Activated naive CD4-positive, alpha-beta T cell treated with anti-CD3 and anti-CD28 coated beads, Interleukin-2, amount 50 U/mL, for 16 hours (primary cell): Measurements from ENCODE around the gene VRK2.
"Not testable (repeated sequence)": the region's sequence is repeated elsewhere in the genome, so short reads cannot be mapped to it uniquely, and the experiment has no call there.

Experiments used
- DNase-seq: peaks from one replicate; pipeline ENCODE4 v3.0.0-alpha.2; 2020

Gene VRK2

DNA sequence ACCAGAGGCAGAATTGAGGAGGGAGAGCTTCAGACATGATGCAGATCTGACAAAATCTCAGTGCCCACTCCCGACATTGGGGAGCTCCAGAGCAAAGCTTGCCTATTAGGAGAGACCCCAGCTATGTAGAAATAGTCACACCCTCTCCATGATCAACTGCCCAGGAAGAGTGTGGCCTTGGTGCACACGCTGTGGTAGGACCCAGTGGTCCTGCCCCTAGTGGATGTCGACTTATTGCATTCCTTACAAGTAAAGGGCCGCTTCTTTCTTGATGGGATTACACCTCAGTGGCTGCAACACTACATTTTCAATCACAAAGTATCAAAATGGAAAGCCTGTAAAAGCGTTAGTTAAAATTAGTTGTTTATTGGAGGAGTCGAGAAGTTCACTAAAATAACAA lies 64.2 kb downstream of the VRK2 start:
- DNase-seq = no peak

DNA sequence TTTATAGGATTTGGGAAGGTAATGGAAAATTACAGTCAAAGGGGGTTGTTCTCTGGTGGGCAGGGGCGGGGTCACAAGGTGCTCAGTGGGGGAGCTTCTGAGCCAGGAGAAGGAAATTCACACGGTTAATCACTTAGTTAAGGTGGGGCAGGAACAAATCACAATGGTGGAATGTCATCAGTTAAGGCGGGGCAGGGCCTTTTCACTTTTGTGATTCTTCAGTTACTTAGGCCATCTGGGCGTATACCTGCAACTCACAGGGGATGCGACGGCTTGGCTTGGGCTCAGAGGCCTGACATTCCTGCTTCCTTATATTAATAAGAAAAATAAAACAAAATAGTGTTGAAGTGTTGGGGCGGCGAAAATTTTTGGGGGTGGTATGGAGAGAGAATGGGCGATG lies 67.0 kb downstream of the VRK2 start:
- DNase-seq = not testable (repeated sequence)

- DNase-seq = no peak
Measured at GRCh38 chr2:58120626-58121229, 74.1 kb downstream of the VRK2 start.

- DNase-seq = no peak
Measured at GRCh38 chr2:58122040-58122439, 75.4 kb downstream of the VRK2 start.

DNA sequence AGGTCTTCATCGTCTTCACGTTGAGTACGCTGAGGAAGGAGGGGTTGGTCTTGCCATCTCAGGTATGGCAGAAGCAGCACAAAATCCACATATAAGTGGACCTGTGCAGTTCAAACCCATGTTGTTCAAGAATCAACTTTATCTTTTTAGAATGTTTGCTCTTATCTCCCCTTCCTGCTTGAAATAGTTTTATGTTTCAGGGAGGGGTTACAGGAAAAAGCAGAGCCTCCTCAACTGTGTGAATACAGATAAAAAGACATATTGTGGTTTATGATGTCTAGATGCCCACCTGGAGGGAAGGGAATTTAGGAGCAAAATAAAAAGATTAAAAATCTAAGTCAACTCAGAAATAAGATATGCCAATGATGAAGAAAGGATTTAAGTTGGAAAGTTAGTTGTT lies 75.9 kb downstream of the VRK2 start:
- no peak for DNase-seq

DNA sequence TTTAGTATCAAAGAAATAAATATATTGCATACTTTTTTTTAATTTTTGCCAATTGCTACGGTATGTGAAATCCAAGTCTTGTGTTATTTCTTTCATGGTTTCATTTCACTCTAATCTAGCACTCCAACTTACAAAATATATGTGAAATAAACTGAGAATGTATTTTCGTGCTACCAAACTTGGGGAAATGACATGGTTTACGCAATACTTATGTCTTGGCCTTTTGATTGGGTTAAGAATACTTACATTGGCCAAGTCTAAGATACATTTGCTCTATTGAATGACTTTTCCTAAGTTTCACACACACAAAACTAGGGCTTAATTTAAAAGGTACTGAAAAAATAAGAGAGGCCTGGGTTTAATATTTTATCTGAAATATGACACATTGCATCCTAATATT lies 80.5 kb downstream of the VRK2 start:
- DNase-seq = no peak

- no peak for DNase-seq
Measured at GRCh38 chr2:58130238-58130637, 83.6 kb downstream of the VRK2 start.

DNA sequence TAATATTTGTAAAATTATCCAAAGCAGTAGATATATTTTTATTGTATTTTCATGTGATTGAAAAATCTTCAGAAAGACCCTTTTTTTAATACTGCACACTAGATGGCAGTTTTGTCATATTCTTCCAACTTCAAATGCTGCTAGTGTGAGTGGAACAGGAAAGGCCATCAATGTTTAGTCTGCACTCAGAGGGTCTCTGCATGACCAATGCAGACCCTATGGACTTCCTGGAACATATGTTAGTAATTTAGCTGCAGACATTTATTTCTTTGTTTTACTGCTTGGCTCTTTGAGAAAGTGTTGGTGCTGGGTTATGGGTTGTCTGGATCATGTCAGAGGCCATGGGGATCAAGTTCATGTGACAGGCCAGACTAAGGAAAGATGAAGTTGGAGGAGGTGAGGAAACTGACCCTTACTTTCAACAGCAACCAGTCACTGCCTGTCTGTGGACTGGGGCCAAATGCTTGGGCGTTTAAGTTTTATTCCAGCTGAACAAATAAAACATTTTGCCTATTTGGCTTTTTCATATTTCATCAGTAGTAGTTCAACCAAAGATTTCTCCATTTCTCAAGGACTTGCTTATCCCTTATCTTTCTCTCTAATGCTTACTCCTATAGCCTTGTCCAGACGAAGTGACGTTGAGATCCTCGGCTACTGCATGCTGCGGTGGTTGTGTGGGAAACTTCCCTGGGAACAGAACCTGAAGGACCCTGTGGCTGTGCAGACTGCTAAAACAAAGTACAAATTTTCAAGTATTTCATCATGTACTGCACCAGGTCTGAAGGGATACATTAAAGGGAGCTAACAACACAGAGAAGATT lies 84.8 kb downstream of the VRK2 start:
- DNase-seq = no peak

DNA sequence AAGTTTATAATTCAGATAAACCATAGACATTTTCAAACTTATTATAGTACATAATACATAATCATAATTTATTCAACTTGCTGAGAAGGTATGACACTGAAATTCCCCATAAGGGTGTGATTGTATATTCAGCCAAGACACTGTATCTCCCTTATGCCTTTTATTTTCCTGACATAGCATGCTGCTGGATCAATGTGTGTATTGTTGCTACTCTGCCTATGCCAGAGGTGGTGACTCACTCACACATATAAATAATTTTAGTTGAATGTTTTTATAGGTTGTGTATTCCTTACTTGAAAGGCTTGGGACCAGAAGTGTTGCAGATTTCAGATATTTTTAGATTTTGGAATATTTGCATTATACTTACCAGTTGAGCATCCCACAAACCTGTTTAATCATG lies 86.8 kb downstream of the VRK2 start:
- DNase-seq = no peak

GRCh38 chr2:58135861-58136260 lies 89.3 kb downstream of the VRK2 start:
- no peak for DNase-seq

DNA sequence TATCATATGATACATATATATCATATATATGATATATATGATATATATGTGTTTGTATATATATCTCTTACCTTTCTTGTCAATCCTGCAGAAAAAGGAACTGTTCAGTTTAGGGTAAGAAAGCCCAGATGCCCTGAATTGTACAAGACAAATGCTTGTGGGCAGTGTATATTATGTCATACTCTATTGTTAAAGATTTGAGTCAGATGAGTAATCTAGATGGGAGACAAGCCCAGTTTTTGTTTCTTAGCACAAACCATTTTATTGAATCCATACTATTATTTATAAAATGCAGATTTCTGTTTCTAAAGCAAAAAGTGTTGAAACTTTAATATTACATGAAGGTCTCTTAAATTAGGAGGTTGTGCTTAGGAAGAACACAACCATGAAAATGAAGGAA lies 90.6 kb downstream of the VRK2 start:
- DNase-seq = no peak

GRCh38 chr2:58137856-58138255 lies 91.2 kb downstream of the VRK2 start:
- DNase-seq = no peak

DNA sequence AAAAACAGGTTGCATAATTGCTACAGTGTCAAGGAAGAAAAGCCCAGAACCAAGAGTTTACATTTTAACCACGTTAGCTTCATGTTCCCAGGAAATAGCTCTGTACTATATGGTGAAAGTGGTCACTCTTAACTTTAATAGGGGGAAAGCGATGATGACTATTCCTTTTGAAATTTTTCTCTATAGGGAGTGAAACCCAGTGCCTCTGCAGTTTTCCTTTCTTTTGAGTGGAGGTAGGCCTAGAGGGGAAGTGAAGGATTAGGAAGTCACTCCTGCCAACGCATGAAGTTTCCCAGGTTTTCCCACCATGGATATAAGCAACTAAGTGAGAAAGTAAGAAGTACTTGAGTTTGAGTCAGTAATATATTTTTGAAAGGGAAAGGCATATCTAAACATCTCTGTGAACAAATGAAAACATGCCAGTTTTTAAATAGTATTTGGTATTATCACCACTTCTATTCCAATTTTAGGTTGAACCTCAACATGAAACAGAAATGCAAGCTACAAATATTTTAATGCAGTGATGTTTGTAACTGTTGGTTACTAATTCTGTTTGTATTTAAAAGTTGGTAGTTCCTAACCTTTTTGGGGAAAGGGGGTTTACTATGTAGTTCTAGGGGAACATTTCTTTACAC lies 91.9 kb downstream of the VRK2 start:
- DNase-seq = no peak

GRCh38 chr2:58140508-58141072 lies 94.0 kb downstream of the VRK2 start:
- no peak for DNase-seq

- not testable (repeated sequence) for DNase-seq
Measured at GRCh38 chr2:58145769-58146168, 99.2 kb downstream of the VRK2 start.

DNA sequence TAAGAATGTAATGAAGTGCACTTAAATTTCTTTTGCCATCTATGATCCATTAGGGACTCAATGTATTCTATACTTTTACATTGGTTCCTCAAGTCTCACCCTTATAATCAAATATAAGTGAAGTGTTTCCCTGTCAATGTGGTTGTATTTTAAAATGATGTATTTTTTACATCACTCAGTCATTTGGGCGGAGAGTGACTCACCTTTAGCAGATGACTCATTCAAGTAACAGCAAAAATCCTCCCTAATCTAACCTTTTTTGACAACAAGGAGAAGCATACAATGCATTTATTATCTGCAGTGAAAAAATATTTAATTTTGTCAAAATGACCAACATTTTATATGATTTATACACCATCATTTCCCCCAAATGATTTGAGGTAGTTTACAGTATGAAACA lies 100.1 kb downstream of the VRK2 start:
- no peak for DNase-seq

DNA sequence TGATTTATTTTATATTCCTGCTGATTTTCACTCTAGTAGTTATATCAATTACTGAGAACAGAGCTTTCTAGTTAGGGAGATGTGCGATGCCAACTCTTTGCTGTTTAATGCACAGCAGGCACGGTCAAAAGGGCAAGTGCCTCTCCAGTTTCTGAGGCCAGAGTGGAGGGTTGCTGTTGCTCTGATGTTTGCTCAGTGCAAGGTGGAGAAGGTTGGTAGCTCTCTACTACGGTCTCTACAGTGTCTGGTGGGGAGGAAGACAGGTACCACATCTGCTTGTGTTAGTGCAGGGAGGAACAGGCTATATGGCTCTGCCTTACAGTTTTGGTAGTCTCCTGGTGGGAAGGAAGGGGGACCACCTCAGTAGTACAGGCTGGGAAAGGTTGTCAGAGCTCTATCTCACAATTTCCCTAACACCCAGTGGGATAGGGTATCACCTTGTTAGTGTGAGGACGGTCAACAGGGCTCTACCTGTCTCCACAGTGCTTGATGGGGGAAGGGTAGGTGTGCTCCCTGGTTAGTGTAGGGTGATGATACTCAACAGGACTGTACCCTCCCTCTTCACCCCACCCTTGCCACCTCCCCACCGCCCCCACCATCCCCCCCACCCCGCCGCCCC lies 108.7 kb downstream of the VRK2 start:
- no peak for DNase-seq

GRCh38 chr2:58156780-58157179 lies 110.2 kb downstream of the VRK2 start:
- no peak for DNase-seq

GRCh38 chr2:58157754-58158153 lies 111.1 kb downstream of the VRK2 start:
- no peak for DNase-seq

DNA sequence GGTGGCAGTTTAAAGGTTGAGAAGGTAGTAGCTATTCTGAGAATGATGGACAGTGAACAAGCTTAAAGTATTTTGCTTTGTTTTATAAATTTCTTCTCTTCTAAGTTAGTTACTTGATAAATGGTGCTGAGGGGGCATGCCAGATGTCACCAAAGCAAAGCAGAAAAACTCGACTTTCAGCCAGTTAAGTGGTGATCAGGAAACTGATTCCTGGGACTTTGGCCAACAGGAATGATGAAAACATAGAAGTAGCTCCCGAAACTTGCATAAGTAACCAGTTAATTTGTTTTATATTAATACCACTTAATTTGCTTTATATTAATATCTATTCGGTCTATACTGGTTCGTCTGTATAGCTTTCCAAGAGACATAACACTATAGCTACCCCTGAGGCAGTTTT lies 111.9 kb downstream of the VRK2 start:
- no peak for DNase-seq

GRCh38 chr2:58163913-58164312 lies 117.3 kb downstream of the VRK2 start:
- no peak for DNase-seq

GRCh38 chr2:58168130-58168529 lies 121.5 kb downstream of the VRK2 start:
- not testable (repeated sequence) for DNase-seq

- not testable (repeated sequence) for DNase-seq
Measured at GRCh38 chr2:58169845-58170244, 123.2 kb downstream of the VRK2 start.
